Measurements from ENCODE around the gene SBNO2.
"Not testable (repeated sequence)": the region's sequence is repeated elsewhere in the genome, so short reads cannot be mapped to it uniquely, and the experiment has no call there.

Gene SBNO2

DNA sequence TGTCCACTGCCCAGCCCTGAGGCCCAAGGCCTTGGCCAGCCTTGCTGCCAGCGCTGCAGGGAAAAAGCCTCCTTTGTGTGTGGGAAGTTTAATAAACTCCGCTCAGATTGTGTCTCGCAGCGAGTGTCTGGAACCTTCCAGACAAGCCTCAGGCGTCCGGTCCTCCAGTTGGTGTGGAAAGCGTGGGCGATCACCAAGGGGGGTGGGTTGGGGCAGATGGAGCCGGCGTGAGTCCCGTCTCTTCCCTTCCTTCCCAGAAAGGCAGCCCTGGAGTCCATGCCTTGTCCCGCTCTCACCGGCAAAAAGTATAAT, 36.1 kb upstream of the SBNO2 start:
- no peak for DNase-seq (ENCODE audit: low read depth, low spot score)

DNA sequence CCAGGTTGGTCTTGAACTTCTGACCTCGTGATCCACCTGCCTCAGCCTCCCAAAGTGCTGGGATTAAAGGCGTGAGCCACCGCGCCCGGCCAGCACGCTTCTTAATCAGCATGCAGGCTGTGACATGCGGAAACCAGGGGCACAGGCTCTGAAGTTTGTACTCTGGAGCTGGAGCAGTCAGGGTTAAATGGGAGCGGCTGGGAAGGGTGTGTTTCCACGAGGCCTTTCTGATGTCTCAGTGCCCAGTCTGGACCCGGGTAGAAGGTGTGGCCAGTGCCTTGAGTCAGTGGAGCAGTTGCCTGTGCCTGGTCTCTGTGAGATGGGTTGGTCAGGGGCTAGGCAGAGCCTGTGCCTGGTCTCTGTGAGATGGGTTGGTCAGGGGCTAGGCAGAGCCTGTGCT, 34.8 kb upstream of the SBNO2 start:
- not testable (repeated sequence) for DNase-seq (ENCODE audit: low read depth, low spot score)

DNA sequence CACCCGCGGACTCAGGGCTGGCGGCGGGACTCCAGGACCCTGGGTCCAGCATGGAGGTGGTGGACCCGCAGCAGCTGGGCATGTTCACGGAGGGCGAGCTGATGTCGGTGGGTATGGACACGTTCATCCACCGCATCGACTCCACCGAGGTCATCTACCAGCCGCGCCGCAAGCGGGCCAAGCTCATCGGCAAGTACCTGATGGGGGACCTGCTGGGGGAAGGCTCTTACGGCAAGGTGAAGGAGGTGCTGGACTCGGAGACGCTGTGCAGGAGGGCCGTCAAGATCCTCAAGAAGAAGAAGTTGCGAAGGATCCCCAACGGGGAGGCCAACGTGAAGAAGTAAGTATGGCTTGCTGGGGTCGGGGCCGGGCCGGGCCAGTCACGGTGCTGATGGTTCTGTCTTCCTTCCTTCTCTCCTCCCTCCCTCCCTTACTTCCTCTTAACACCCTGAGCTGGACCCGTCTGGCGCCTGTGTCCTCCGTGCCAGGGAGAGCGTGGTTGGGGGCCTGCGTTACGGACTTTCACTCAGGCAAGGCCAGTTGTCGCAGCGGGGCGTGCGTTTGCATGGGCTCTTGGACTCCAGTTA, 32.9 kb upstream of the SBNO2 start:
- DNase-seq (ENCODE audit: low read depth, low spot score), result no peak

DNA sequence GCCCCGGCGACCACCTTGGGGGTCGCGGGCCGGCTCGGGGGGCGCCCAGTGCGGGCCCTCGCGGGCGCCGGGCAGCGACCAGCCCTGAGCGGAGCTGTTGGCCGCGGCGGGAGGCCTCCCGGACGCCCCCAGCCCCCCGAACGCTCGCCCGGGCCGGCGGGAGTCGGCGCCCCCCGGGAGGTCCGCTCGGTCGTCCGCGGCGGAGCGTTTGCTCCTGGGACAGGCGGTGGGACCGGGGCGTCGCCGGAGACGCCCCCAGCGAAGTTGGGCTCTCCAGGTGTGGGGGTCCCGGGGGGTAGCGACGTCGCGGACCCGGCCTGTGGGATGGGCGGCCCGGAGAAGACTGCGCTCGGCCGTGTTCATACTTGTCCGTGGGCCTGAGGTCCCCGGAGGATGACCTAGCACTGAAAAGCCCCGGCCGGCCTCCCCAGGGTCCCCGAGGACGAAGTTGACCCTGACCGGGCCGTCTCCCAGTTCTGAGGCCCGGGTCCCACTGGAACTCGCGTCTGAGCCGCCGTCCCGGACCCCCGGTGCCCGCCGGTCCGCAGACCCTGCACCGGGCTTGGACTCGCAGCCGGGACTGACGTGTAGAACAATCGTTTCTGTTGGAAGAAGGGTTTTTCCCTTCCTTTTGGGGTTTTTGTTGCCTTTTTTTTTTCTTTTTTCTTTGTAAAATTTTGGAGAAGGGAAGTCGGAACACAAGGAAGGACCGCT, 32.2 kb upstream of the SBNO2 start:
- no peak for DNase-seq (ENCODE audit: low read depth, low spot score)

DNA sequence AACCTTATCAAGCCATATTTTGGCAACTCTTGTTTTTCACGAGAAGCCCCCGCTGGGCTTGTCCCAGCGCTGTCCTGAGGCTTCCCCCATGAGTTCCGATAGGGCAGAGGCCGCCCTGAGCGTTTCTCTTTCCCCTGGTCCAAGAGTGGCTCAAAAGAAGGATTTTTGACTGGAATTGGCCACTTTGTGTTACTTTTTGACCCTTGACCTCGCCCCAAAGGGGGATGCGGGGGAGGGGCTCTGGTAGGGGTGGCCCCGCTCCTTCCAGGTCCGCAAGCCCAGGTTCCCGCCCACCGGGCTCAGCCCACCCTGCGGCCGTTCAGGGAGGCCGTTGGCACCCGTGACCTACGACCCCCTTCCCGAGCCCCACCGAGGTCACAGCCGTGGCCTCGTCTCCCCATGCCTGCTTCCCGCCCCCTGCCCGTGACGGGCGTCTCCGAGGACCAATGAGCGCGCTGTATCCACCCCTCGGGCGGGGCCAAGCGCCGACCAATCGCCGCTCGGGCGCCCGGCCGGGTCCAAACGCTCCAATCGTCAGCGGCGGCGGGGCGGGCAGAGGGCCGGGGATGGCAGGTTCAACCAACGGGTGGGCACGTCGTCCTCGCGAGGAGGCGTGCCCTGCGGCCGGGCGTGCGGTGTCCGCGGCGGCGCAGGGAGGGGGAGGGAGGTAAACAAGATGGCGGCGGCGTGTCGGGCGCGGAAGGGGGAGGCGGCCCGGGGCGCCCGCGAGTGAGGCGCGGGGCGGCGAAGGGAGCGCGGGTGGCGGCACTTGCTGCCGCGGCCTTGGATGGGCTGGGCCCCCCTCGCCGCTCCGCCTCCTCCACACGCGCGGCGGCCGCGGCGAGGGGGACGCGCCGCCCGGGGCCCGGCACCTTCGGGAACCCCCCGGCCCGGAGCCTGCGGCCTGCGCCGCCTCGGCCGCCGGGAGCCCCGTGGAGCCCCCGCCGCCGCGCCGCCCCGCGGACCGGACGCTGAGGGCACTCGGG, 31.3 kb upstream of the SBNO2 start, which contains the start of gene STK11:
STK11 (plus strand) TSS at position 665 of the 986 bp plus-strand sequence. CDS start 1,136 bp downstream, outside the sequence.
- peak; percentile 90 for DNase-seq (ENCODE audit: low read depth, low spot score)

DNA sequence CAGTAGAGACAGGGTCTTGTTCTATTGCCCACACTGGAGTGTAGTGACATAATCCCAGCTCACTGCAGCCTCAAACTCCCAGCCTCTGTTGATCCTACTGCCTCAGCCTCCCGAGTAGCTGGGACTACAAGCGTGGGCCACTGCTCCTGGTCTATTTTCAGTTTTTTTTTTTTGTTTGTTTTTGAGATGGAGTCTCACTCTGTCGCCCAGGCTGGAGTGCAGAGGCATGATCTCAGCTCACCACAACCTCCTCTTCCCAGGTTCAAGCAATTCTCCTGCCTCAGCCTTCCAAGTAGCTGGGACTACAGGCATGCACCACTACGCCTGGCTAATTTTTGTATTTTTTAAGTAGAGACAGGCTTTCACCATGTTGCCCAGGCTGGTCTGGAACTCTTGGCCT, 26.5 kb upstream of the SBNO2 start:
- not testable (repeated sequence) for DNase-seq (ENCODE audit: low read depth, low spot score)

DNA sequence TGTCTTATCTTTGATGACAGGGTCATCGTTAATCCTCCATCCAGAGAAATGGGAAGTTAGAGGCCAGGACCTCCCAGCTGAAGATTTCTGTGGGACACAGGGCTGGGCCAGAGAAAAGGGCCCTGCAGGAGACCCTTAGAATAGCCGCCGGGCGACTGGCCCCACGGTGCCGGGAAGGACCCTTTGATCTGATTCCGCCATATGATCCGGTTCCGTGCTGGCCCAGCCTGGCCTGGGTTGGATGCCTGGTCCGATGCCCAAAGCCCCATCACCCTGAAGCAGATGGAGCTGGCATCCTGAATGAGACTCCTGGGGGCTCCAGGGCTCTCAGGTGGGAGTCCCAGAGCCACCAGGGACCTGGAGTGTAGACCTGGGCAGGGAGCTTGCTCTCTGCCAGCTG, 25.5 kb upstream of the SBNO2 start:
- DNase-seq (ENCODE audit: low read depth, low spot score), result no peak

DNA sequence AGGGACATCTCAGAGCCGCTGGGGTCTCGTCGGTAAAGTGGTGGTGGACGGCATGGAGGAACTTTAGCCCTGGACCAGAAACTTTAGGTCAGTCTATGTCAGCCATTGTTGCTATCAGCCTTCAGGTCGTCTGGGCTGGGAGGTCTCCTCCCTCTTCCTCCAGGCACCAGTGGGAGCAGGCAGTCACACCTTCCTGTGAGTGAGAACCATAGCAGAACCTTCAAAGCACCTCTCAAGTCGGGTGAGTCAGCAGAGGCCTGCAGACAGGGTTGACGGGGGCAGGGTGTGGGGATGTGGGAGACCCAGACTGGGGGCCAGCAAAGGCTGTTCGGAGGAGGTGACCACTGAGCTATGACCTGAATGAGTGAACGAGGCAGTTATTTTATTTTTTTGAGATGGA, 15.4 kb upstream of the SBNO2 start:
- DNase-seq (ENCODE audit: low read depth, low spot score), result no peak

DNA sequence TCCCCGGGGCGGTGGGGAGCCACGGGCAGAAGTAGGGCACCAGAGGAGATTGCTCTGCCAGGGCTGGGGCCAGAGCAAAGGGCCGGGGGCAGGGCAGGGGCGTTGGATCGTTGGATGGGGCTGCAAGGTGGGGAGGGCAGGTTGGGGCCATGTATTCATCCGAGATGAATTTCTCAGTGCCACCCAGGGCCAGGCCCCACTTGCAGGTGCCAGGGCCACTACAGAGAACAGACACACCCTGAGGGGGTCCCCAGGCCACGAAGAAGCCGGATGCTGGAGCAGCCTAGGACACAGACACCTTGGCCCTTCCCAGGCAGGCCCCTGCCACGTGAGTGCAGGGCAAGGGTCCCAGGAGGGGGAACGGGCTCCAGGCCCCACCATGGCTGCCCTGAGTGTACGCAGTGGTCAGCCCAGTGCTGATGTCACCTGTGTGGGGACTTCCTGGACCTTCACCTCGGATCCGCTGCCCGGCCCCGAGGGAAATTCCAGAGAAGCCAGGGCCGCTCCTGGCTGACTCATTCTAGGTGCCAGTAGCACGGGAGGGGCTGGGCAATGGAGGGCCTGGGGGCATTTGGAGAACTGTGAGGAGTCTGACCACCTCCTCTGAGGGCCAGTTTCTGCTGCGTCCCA, 9.6 kb upstream of the SBNO2 start:
- DNase-seq (ENCODE audit: low read depth, low spot score), result no peak

DNA sequence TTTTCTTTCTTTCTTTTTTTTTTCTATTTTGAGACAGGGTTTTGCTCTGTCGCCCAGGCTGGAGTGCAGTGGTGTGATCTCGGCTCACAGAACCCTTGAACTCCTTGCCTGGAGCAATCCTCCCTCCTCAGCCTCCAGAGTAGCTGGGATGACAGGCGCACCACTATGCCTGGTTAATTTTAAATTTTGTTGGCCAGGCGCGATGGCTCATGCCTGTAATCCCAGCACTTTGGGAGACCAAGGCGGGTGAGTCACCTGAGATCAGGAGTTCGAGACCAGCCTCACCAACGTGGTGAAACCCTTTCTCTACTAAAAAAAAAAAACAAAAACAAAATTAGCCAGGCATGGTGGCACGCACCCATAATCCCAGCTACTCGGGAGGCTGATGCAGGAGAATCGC, 8.7 kb upstream of the SBNO2 start:
- DNase-seq (ENCODE audit: low read depth, low spot score), result no peak

DNA sequence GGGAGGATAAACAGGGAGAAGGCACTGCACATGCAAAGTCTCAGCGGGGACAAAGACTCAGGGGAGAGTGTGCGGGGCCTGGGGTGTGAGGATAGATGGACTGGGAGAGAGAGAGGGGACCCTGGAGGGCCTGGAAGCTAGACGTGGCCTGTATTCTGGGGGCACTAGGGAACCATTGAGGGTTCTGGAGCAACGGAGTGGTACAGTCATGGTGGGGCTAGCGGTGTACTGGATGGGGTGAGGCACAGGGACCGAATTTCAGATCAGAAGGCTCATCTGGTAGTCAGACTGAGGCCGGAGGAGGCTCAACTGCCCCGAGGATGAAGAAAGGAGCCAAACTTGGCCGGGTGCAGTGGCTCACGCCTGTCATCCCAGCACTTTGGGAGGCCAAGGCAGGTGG, 8.0 kb upstream of the SBNO2 start:
- DNase-seq (ENCODE audit: low read depth, low spot score), result no peak

DNA sequence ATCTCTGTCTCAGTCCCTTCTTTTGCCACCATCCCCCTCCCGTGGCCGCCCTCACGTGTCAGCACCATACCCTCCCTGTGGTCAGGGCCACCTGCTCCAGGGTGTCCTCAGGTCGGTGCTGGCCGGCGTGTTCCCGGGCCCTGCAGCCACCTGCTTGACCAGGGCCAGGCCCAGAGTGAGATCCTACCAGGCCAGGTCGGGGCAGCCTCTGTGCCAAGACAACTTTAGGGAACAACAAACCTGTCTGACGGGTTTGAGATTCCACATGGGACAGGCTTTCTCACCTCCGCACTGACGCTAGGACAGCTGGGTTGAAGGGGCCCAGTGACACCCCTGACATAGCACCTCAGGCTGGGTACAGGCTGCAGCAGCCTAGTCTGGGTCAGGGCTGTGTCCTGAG, 7.5 kb upstream of the SBNO2 start:
- no peak for DNase-seq (ENCODE audit: low read depth, low spot score)

DNA sequence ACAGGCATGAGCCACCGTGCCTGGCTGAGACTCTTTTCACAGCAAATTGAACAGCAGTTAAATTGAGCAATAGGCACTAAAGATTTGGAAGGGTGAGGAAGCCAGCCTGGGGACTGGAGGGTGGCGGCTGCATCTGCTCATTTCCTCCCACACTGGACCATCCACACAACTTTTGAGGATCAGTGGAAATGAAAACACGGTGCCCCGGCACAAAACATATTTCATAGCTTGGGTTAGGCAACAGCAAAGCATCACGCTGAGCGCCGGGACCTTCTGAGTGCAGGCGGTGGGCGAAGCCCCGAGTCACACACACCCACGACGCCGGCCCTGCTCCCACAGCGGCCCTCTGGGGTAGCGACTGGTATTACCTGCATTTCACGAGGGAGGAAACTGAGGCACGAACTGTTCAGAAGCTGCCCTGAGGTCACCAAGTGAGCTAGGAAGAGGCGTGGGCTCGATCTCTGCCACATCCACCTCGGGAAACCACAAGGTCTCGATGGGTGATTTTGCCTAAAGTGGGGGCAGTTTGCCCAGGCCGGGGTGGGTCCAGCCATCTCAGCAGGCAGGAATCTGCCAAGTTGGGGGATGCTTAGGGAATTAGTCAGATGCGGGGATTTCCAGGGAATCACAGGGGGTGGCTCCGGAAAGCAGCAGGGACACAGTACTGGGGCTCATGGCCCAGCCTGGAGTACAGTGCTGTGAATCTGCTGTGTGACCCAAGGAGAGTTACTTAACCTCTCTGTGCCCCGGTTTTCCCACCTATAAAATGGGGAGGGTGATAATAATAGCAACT, 3.5 kb upstream of the SBNO2 start:
- peak; percentile 51 for DNase-seq (ENCODE audit: low read depth, low spot score)

DNA sequence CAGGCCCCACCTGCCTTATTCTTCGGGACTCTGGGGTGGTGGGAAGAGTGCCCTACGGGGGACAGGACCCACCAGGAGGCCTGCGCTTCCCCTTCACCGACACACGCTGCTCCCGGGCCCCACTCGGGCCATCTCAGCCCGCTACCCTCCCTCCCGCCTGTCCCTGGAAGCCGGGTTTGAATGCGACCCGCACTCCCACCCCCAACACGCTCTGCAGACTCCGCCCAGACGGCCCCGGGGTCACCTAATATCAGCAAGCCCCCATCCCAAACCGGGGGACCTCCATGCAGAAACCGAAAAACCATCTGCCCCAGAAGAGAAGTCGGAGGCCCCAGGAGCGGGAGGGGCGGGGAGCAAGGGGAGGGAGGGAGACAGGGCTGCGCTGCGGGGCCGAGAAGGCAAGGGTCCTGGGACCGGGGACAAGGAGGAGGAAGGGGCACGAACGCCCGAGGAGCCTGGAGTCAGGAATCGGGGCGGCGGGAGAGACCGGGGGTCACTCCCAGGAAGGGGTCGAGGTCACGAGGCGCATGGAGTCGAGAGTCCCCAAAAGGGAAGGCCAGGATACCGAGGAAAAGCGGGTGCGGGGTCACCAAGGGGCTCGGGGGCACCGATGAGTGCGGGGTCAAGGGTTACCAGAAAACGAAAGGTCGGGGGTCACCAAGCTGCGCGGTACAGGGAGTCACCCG, 766 bp downstream of the SBNO2 start:
- DNase-seq (ENCODE audit: low read depth, low spot score), result no peak

DNA sequence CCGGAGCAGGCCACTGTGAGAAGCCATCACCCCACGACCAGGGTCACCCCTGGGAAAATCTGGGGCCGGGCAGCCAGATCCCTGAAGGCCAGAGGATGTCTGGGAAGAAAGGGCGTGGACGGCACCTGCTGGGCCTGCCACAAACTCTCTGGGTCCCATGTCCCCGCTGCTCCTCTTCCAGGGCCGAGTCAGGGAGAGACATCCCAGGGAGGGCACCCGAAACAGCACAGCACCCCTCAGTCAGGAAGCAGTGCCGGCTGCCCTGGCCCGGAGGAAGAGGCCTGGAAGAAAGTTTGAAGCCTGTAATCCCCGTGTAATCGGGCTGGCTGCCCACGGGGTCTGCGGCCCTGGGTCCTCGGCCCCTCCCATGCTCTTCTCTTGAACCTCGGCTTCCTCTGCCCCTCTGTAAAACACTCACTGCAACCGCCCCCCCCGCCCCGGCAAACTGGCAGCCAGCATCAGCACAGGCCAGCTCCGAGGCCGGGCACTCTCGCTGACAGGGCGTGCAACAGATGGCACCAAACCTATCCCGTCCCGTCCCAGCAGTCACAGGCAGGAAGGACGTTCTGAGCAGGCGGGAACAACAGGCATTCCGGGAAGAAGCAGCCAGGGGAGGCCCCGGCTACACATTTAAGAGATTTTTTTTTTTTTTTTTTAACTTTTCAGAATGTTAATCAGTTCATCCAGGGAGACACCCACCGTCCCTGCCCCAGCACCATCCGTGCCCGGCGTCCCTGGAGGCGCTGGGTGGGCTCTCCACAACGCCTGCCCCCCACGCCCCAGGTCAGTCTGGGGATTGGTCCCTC, 1.5 kb downstream of the SBNO2 start:
- DNase-seq (ENCODE audit: low read depth, low spot score), result no peak

DNA sequence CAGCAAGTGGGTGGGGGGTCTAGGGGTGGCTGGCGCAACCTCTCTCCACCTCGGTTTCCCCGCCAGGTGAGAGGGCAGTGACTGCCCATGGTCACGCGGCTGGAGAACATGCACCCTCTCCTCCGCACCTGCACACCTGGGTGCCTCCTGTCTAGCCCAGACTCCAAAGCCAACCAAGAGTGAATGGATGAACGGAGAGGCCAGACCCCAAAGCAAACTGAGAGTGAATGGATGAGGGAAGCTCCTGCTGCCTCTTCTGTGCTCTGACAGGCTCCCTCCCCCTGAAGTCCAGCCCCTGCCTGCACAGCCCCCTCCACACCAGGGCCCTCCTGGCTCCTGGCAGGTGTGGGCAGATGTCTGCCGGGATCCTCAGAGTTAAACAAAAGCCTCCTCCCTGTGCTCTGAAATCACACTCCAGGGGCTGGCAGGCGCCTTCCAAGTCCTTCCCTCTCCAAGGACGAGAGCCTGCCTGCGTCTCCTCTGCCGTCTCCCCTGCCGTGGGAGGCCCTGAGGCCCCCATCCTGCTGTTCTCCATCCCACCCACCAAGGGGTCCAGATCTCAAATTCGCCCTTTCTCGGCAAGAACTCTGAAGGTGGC, 2.2 kb downstream of the SBNO2 start:
- no peak for DNase-seq (ENCODE audit: low read depth, low spot score)

DNA sequence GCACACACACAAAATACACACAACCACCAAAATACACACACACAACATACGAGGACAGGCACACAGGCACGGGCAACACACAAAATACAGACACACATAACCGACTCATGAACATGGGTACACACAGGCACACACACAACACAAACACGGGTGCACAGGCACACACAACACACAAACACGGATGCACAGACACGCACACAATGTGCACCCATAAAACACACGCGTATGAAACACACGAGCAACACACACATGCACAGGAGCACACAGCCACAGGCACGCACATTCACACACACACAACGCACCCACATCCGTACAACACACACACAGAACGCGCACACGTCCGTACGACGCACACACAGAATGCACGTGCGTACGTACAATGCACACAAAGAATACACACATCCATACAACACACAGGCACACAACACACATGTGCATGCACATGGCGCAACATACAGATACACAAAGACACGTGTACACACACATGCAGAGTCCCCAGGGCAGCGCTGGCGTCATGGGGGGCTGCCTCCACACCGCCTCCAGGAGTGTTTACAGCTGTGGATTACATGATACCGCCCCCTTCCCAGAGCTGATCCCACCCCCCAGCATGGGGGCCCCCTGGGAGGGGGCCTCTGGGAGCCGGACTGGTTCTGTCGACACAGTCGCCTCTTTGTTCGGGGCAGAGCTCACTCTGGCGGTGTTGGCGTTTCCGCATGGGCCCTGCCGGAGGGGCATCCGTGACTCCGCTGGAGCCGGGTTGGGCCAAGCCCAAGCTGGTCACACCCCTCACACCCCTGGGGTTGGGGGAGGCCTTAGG, 2.9 kb downstream of the SBNO2 start:
- no peak for DNase-seq (ENCODE audit: low read depth, low spot score)
